K562 (cell line): ENCODE measurements around the gene CDK11B. TPM values are rescaled to one million over a fixed set of nuclear protein-coding genes. Genes with fewer than 3 reads are reported as not detected.

Experiments used
- BRCA1 ChIP-seq, 2 experiments: fragments of 450-650 bp in 1 of 2; sonication (generic) in 1 of 2; formaldehyde crosslinking in 1 of 2; IDR thresholded peaks; 2 replicates each; pipeline versions ENCODE4 v1.5.0 to v1.6.1; 2017 to 2020; ENCODE audit warnings: mild to moderate bottlenecking in 1 of 2, missing genetic modification reagents in 1 of 2
- CEBPB ChIP-seq: fragments of 450-650 bp; IDR thresholded peaks from 2 replicates; pipeline ENCODE4 v1.6.1; 2016; ENCODE audit warnings: missing genetic modification characterization, missing compliant biosample characterization
- COPS2 ChIP-seq: fragments of 450-650 bp; conservative IDR thresholded peaks from 2 replicates; pipeline ENCODE4 v1.6.1; 2016; ENCODE audit warnings: mild to moderate bottlenecking, moderate library complexity
- LCOR ChIP-seq: sonication (generic); formaldehyde crosslinking; IDR thresholded peaks from 2 replicates; pipeline ENCODE4 v1.8.0; 2022; ENCODE audit warnings: mild to moderate bottlenecking, missing genetic modification reagents
- MEF2D ChIP-seq: conservative IDR thresholded peaks from 2 replicates; pipeline ENCODE4 v1.6.1; 2016; ENCODE audit warnings: low read depth, missing genetic modification characterization, missing compliant biosample characterization
- PML ChIP-seq: IDR thresholded peaks from 2 replicates; pipeline ENCODE4 v1.6.1; 2012; ENCODE audit warnings: low read length, inconsistent platforms
- PRPF4 ChIP-seq: fragments of 200-400 bp; formaldehyde crosslinking; IDR thresholded peaks from one replicate; pipeline ENCODE4 v1.6.1; 2017; ENCODE audit warnings: low read length, low read depth, mild to moderate bottlenecking; ENCODE audit not compliant: insufficient read depth, poor library complexity, severe bottlenecking
- TCFL5 ChIP-seq: fragments of 250-450 bp; sonication (Bioruptor Pico); conservative IDR thresholded peaks from 2 replicates; pipeline ENCODE4 v1.6.1; 2021; ENCODE audit warnings: mild to moderate bottlenecking, moderate library complexity, matching md5 sums
- ZNF140 ChIP-seq: fragments of 250-450 bp; sonication (Bioruptor Pico); IDR thresholded peaks from 2 replicates; pipeline ENCODE4 v1.8.0; 2021; ENCODE audit warnings: moderate library complexity, mild to moderate bottlenecking, inconsistent platforms
- ZNF551 ChIP-seq: fragments of 250-450 bp; sonication (Bioruptor Pico); IDR thresholded peaks from 2 replicates; pipeline ENCODE4 v1.5.0; 2021; ENCODE audit warnings: mild to moderate bottlenecking, moderate library complexity
- ZNF699 ChIP-seq: fragments of 250-450 bp; sonication (Bioruptor Pico); IDR thresholded peaks from 2 replicates; pipeline ENCODE4 v1.8.0; 2021; ENCODE audit warnings: mild to moderate bottlenecking, moderate library complexity; ENCODE audit not compliant: insufficient replicate concordance
- polyA plus RNA-seq, 8 experiments: library from polyadenylated mRNA; depleted of rRNA in 4 of 8; stranded (reverse) in 5 of 8; unstranded in 3 of 8; fragments of >200 nt; fragmentation: Nextera tagmentation in 2 of 8; fragmentation: Illumina TruSeq in 1 of 8; extraction: Ambion mirVana in 2 of 8; extraction: Trizol in 1 of 8; gene quantifications; 2 replicates each; pipeline versions ENCODE4 v1.2.1 to v1.2.3, GENCODE V29; 2011 to 2014; ENCODE audit warnings: inconsistent platforms in 1 of 8, missing spikeins in 1 of 8
- total RNA-seq, 7 experiments: library from RNA; depleted of rRNA in 6 of 7; stranded (reverse); fragments of >200 nt in 6 of 7; fragmentation: Illumina TruSeq in 2 of 7; extraction: Trizol in 2 of 7; gene quantifications; 2 replicates each; pipeline versions ENCODE4 v1.2.1 to v1.2.3, GENCODE V29; 2011 to 2021; ENCODE audit warnings: low replicate concordance in 1 of 7
- TF ChIP-seq, protein P1 (sequence below), 2 experiments: fragments of 450-650 bp; IDR thresholded peaks; 2 replicates each; pipeline ENCODE4 v1.6.1; 2016; ENCODE audit warnings: mild to moderate bottlenecking in 2 of 2, borderline replicate concordance in 1 of 2, low read depth in 1 of 2, moderate library complexity in 1 of 2
- TF ChIP-seq, protein P2 (sequence below): fragments of 250-450 bp; sonication (Bioruptor Pico); IDR thresholded peaks from 2 replicates; pipeline ENCODE4 v1.8.0; 2021; ENCODE audit warnings: borderline replicate concordance, mild to moderate bottlenecking, moderate library complexity; ENCODE audit not compliant: poor library complexity, severe bottlenecking
- TF ChIP-seq, protein P3 (sequence below): conservative IDR thresholded peaks from 2 replicates; pipeline ENCODE4 v1.6.1; 2011; ENCODE audit warnings: low read depth, mild to moderate bottlenecking, low read length; ENCODE audit not compliant: control insufficient read depth
- TF ChIP-seq, protein P4 (sequence below): fragments of 450-650 bp; formaldehyde crosslinking; IDR thresholded peaks from 2 replicates; pipeline ENCODE4 v1.4.0; 2020; ENCODE audit warnings: mild to moderate bottlenecking, mixed read lengths

The CDK11B gene
- total and polyA plus RNA-seq, 9 of the 15 experiments (the other 6 are each of a cell fraction or from before 2014, with no cell fraction given) = 2.8 to 52.2 (median 19.5) TPM

DNA sequence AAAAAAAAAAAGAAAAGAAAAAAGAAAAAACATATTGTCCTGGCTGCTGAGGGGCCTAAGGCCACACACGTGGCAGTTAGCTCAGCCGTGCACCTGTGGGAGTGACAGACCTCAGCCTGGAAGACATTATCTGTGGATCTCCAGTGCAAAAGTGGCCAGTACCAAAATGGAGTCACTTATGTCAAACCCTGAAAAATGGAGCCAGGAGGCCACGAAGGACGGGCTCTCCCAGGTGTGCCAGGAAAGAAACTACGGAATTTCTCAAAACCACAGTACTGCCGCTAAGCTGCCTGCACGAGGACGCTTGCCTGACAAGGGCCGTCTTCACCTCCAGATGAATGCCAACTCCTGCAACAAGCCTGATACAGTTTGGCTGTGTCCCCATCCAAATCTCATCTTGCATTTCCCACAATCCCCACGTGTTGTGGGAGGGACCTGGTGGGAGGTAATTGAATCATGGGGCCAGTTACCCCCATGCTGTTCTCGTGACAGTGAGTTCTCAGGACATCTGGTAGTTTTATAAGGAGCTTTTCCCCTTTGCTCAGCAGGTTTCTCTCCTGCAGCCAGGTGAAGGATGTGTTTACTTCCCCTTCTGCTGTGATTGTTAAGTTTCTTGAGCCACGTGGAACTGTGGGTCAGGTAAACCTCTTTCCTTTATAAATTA is 48.9 kb downstream of the CDK11B start (continued):
- TF ChIP-seq, protein P1, sequence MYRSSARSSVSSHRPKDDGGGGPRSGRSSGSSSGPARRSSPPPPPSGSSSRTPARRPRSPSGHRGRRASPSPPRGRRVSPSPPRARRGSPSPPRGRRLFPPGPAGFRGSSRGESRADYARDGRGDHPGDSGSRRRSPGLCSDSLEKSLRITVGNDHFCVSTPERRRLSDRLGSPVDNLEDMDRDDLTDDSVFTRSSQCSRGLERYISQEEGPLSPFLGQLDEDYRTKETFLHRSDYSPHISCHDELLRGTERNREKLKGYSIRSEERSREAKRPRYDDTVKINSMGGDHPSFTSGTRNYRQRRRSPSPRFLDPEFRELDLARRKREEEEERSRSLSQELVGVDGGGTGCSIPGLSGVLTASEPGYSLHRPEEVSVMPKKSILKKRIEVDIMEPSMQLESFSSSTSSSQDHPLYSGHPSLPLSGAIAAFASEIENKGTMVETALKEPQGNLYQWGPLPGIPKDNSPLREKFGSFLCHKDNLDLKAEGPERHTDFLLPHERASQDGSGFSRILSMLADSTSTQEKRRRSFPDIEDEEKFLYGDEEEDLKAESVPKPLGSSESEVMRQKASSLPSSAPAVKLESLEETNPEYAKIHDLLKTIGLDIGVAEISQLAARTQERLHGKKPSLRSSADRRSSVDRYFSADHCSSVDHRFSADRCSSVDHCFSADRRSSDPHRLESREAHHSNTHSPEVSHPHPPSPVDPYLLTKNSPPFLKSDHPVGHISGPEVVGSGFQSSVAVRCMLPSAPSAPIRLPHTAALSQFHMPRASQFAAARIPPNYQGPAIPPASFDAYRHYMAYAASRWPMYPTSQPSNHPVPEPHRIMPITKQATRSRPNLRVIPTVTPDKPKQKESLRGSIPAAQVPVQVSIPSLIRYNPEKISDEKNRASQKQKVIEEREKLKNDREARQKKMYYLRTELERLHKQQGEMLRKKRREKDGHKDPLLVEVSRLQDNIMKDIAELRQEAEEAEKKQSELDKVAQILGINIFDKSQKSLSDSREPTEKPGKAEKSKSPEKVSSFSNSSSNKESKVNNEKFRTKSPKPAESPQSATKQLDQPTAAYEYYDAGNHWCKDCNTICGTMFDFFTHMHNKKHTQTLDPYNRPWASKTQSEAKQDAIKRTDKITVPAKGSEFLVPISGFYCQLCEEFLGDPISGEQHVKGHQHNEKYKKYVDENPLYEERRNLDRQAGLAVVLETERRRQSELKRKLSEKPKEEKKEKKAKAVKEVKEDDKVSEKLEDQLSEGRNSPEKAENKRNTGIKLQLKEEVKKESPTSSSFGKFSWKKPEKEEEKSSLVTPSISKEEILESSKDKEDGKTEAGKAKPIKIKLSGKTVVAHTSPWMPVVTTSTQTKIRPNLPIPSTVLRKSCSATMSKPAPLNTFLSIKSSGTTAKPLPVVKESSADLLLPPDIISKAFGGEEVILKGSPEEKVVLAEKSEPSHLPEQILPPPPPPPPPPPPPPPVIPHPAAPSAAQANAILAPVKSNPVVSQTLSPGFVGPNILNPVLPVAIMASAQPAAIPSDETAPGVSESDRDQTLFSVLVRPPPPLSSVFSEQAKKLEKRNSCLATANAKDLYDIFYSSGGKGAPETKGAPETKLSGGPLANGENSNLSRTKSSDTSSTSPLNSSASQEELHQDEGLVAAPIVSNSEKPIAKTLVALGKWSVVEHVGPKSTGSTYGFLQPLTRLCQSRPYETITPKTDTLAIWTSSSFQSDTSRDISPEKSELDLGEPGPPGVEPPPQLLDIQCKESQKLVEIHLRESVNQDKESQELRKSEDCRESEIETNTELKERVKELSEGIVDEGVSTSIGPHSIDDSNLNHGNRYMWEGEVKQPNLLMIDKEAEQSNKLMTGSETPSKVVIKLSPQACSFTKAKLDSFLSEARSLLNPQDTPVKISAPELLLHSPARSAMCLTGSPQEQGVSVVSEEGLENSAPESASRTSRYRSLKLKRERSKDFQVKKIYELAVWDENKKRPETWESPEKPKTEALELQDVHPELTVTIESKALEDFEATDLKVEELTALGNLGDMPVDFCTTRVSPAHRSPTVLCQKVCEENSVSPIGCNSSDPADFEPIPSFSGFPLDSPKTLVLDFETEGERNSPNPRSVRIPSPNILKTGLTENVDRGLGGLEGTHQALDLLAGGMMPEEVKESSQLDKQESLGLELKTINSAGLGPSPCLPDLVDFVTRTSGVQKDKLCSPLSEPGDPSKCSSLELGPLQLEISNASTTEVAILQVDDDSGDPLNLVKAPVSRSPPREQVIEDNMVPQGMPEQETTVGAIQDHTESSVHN (IDR thresholded peaks at IDR 0.05; ENCODE audit: borderline replicate concordance in 1 of 2, low read depth in 1 of 2) = no peak
- TF ChIP-seq, protein P2, sequence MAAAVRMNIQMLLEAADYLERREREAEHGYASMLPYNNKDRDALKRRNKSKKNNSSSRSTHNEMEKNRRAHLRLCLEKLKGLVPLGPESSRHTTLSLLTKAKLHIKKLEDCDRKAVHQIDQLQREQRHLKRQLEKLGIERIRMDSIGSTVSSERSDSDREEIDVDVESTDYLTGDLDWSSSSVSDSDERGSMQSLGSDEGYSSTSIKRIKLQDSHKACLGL (CRISPR knock-in tag) = no peak
- TF ChIP-seq, protein P3, sequence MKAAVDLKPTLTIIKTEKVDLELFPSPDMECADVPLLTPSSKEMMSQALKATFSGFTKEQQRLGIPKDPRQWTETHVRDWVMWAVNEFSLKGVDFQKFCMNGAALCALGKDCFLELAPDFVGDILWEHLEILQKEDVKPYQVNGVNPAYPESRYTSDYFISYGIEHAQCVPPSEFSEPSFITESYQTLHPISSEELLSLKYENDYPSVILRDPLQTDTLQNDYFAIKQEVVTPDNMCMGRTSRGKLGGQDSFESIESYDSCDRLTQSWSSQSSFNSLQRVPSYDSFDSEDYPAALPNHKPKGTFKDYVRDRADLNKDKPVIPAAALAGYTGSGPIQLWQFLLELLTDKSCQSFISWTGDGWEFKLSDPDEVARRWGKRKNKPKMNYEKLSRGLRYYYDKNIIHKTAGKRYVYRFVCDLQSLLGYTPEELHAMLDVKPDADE = no peak
- TF ChIP-seq CEBPB (tag) = no peak
- TF ChIP-seq BRCA1 (IDR thresholded peaks at IDR 0.05) = no peak
- TF ChIP-seq BRCA1 (CRISPR knock-in tag; IDR thresholded peaks at IDR 0.05) = no peak
- no peak for TF ChIP-seq PRPF4
- TF ChIP-seq TCFL5 (CRISPR knock-in tag) = peak; percentile 85
- TF ChIP-seq COPS2 = no peak
- TF ChIP-seq ZNF140 = peak; percentile 70; the same call in 1 of the 2 replicates
- TF ChIP-seq PML = no peak
- TF ChIP-seq, protein P4, sequence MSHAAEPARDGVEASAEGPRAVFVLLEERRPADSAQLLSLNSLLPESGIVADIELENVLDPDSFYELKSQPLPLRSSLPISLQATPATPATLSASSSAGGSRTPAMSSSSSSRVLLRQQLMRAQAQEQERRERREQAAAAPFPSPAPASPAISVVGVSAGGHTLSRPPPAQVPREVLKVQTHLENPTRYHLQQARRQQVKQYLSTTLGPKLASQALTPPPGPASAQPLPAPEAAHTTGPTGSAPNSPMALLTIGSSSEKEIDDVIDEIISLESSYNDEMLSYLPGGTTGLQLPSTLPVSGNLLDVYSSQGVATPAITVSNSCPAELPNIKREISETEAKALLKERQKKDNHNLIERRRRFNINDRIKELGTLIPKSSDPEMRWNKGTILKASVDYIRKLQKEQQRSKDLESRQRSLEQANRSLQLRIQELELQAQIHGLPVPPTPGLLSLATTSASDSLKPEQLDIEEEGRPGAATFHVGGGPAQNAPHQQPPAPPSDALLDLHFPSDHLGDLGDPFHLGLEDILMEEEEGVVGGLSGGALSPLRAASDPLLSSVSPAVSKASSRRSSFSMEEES (CRISPR knock-in tag) = no peak; the same call in 1 of the 2 replicates
- no peak for TF ChIP-seq LCOR (CRISPR knock-in tag)
- no peak for TF ChIP-seq ZNF699
- peak; percentile 96 for TF ChIP-seq MEF2D (tag)
- no peak for TF ChIP-seq ZNF551 (CRISPR knock-in tag)
